Keratinocyte (primary cell): Measurements from ENCODE around the gene TNS3. TPM values are rescaled to one million over a fixed set of nuclear protein-coding genes. Genes with fewer than 3 reads are reported as not detected.

Experiments
- DNase-seq: peaks from one replicate; pipeline ENCODE4 v3.0.0-alpha.2; 2011; ENCODE audit warnings: low read depth, missing footprints, low spot score
- FAIRE-seq: peaks from 2 replicates; lab custom pipeline; 2011; peaks lifted over from hg19 to GRCh38; lab: Jason Lieb, UNC
- H2AFZ ChIP-seq: 2 replicates; pipeline ENCODE4 v1.6.0; 2012; ENCODE audit warnings: low read length, control low read depth, inconsistent platforms; ENCODE audit not compliant: control insufficient read depth
- H3K27ac ChIP-seq: 2 replicates; pipeline ENCODE4 v1.5.1; 2011; ENCODE audit warnings: low read length; ENCODE audit not compliant: control insufficient read depth, insufficient read depth
- H3K27me3 ChIP-seq: 3 replicates; pipeline ENCODE4 v1.6.0; 2011; ENCODE audit warnings: low read length; ENCODE audit not compliant: control insufficient read depth, insufficient read depth; ENCODE audit errors: extremely low read depth
- H3K36me3 ChIP-seq, 2 experiments: 2 replicates in 1 of 2; 3 replicates in 1 of 2; pipeline ENCODE4 v1.5.1; 2011; ENCODE audit warnings: low read length in 2 of 2, mild to moderate bottlenecking in 1 of 2; ENCODE audit not compliant: control insufficient read depth in 2 of 2, insufficient read depth in 2 of 2; ENCODE audit errors: extremely low read depth in 1 of 2
- H3K4me1 ChIP-seq: 3 replicates; pipeline ENCODE4 v1.5.1; 2011; ENCODE audit warnings: low read length; ENCODE audit not compliant: control insufficient read depth, insufficient read depth; ENCODE audit errors: extremely low read depth
- H3K4me2 ChIP-seq: 3 replicates; pipeline ENCODE4 v1.6.0; 2011; ENCODE audit warnings: low read depth, low read length; ENCODE audit not compliant: control insufficient read depth, insufficient read depth; ENCODE audit errors: extremely low read depth
- H3K4me3 ChIP-seq, 3 experiments: fragments of 200-600 bp in 1 of 3; sonication (generic) in 1 of 3; 2 replicates in 2 of 3; 3 replicates in 1 of 3; pipeline ENCODE4 v1.5.1; 2011 to 2016; ENCODE audit warnings: low read length in 3 of 3, mild to moderate bottlenecking in 3 of 3, control low read depth in 2 of 3, inconsistent platforms in 1 of 3, low read depth in 1 of 3, mixed read lengths in 1 of 3, mixed run types in 1 of 3, moderate library complexity in 1 of 3; ENCODE audit not compliant: control insufficient read depth in 2 of 3, insufficient read depth in 2 of 3; ENCODE audit errors: extremely low read depth in 1 of 3
- H3K79me2 ChIP-seq: 2 replicates; pipeline ENCODE4 v1.6.0; 2012; ENCODE audit warnings: low read length; ENCODE audit not compliant: control insufficient read depth, insufficient read depth
- H3K9ac ChIP-seq: 3 replicates; pipeline ENCODE4 v1.6.0; 2011; ENCODE audit warnings: low read length; ENCODE audit not compliant: control insufficient read depth, insufficient read depth; ENCODE audit errors: extremely low read depth
- H3K9me1 ChIP-seq: 3 replicates; pipeline ENCODE4 v1.6.0; 2011; ENCODE audit warnings: low read length; ENCODE audit not compliant: control insufficient read depth, insufficient read depth; ENCODE audit errors: extremely low read depth
- H3K9me3 ChIP-seq: 2 replicates; pipeline ENCODE4 v1.5.1; 2012; ENCODE audit warnings: low read depth, low read length; ENCODE audit not compliant: control insufficient read depth
- H4K20me1 ChIP-seq: 3 replicates; pipeline ENCODE4 v1.6.0; 2011; ENCODE audit warnings: low read length; ENCODE audit not compliant: control insufficient read depth, insufficient read depth; ENCODE audit errors: extremely low read depth
- CTCF ChIP-seq, 3 experiments: IDR thresholded peaks in 1 of 3; conservative IDR thresholded peaks in 1 of 3; optimal IDR thresholded peaks in 1 of 3; 2 replicates in 2 of 3; 3 replicates in 1 of 3; pipeline versions ENCODE3 to v1.5.1; 2011; ENCODE audit warnings: low read length in 3 of 3, mild to moderate bottlenecking in 3 of 3, moderate library complexity in 2 of 3, control low read depth in 1 of 3, inconsistent platforms in 1 of 3; ENCODE audit not compliant: insufficient read depth in 2 of 3; ENCODE audit errors: extremely low read depth in 1 of 3
- EZH2 ChIP-seq: IDR thresholded peaks from one replicate; pipeline ENCODE4 v1.6.1; 2012; ENCODE audit warnings: inconsistent platforms, mild to moderate bottlenecking, low read length, moderate library complexity
- dilution Hi-C: fragments of 300-500 bp; cut with MboI; formaldehyde crosslinking; loops from one replicate; pipeline ENCODE4 v1.7.0; 2020; ENCODE audit warnings: low sequenced_read_pairs; ENCODE audit not compliant: extremely low pct_ligation_motif_present
- polyA plus RNA-seq, 5 experiments: library from polyadenylated mRNA; depleted of rRNA in 3 of 5; stranded (reverse) in 3 of 5; stranded (forward) in 1 of 5; unstranded in 1 of 5; fragments of >200 nt; gene quantifications; 1 replicate in 1 of 5; 2 replicates in 3 of 5; 3 replicates in 1 of 5; pipeline versions ENCODE4 v1.2.1 to v1.2.3, GENCODE V29; 2011 to 2012; ENCODE audit warnings: missing spikeins in 2 of 5, low read depth in 1 of 5, low replicate concordance in 1 of 5

TNS3 gene
- polyA plus RNA-seq, 1 donor (not counting 4 experiments of a cell fraction or from before 2014, with no cell fraction given), result 3.9 TPM

- no peaks in the 10 kb centered on the region for H3K9me1 ChIP-seq
- no peaks in the 10 kb centered on the region for H4K20me1 ChIP-seq
- no peak overlapping the region for H3K27ac ChIP-seq
- FAIRE-seq (no peak), DNase-seq (no peak)
- H3K27me3 ChIP-seq, result no peaks in the 10 kb centered on the region
- H3K9ac ChIP-seq, result no peak overlapping the region
- no peak overlapping the region for H3K4me3 ChIP-seq
- TF ChIP-seq EZH2 (no peak), CTCF (optimal IDR thresholded peaks at IDR 0.05 in 1 of 3, IDR thresholded peaks at IDR 0.05 in 1 of 3, conservative IDR thresholded peaks at IDR 0.05 in 1 of 3; ENCODE audit: extremely low read depth in 1 of 3, insufficient read depth in 2 of 3, low read length in 3 of 3) (no peak)
- H3K36me3 ChIP-seq, result no peaks in the 10 kb centered on the region
- peaks cover 11% of the 10 kb centered on the region for H3K4me1 ChIP-seq
- dilution Hi-C loops, result loop anchor here (25.0 kb wide), 1 partner anchor 87 kb away; no protein-coding TSS in a partner anchor
- no peaks in the 10 kb centered on the region for H3K9me3 ChIP-seq
- H3K79me2 ChIP-seq, result no peaks in the 10 kb centered on the region
- no peak overlapping the region for H2AFZ ChIP-seq
- no peak overlapping the region for H3K4me2 ChIP-seq
These were observed 131.9 kb downstream of the TNS3 start for GRCh38 chr7:47449810-47450590.

GRCh38 chr7:47448971-47449370 lies 132.9 kb downstream of the TNS3 start:
- Histone ChIP-seq H3K9me3 (no peaks in the 10 kb centered on the region), H3K79me2 (no peaks in the 10 kb centered on the region), H3K27ac (no peak overlapping the region), H3K27me3 (no peaks in the 10 kb centered on the region), H3K4me2 (no peak overlapping the region), H3K9ac (no peak overlapping the region), H2AFZ (no peak overlapping the region), H3K9me1 (no peaks in the 10 kb centered on the region), H3K4me3 (no peak overlapping the region), H4K20me1 (no peaks in the 10 kb centered on the region), H3K36me3 (no peaks in the 10 kb centered on the region), H3K4me1 (peaks cover 11% of the 10 kb centered on the region)
- DNase-seq, result no peak
- dilution Hi-C loops, result loop anchor here (25.0 kb wide), 1 partner anchor 88 kb away; no protein-coding TSS in a partner anchor
- no peak for TF ChIP-seq EZH2
- no peak for TF ChIP-seq CTCF (optimal IDR thresholded peaks at IDR 0.05 in 1 of 3, IDR thresholded peaks at IDR 0.05 in 1 of 3, conservative IDR thresholded peaks at IDR 0.05 in 1 of 3; ENCODE audit: extremely low read depth in 1 of 3, insufficient read depth in 2 of 3, low read length in 3 of 3)
- FAIRE-seq, result no peak
